GM13976 (cell line): ENCODE measurements around the gene COL4A1.

Experiments
- DNase-seq: peaks from one replicate; pipeline ENCODE4 v3.0.0; 2012; ENCODE audit warnings: low spot score
- CTCF ChIP-seq: IDR thresholded peaks from 2 replicates; pipeline ENCODE4 v1.5.1; 2012; ENCODE audit warnings: borderline replicate concordance, mild to moderate bottlenecking; ENCODE audit not compliant: insufficient read depth; ENCODE audit errors: extremely low read depth, missing control alignments, control extremely low read depth
- in situ Hi-C: fragments of 300-500 bp; cut with MboI; formaldehyde crosslinking; loops from one replicate; pipeline ENCODE4 v1.12.0; 2022; ENCODE audit warnings: low sequenced_read_pairs, mixed read lengths, inconsistent platforms; ENCODE audit not compliant: unreplicated experiment

The COL4A1 gene

DNA sequence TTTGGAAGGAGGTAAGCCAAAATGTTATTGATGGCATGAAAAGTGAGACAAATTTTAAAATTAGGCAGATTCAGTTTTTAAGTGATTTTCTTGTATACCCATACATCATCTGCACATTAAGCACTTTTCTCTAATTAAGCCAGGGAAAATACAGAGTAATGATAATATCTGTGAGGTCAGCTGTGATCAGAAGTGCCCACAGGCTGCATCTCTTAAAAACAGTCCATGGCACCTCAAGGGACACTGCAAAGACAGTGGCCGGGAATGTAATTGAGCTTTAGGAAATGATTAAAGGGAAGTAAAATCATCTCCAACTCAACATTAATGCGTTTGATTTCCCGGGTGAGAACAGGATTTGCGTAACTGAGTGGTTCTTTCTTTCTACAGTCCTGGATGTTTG, 2.0 kb downstream of the COL4A1 start:
- no peak for TF ChIP-seq CTCF
- DNase-seq = no peak
- in situ Hi-C loops = no loop called here

DNA sequence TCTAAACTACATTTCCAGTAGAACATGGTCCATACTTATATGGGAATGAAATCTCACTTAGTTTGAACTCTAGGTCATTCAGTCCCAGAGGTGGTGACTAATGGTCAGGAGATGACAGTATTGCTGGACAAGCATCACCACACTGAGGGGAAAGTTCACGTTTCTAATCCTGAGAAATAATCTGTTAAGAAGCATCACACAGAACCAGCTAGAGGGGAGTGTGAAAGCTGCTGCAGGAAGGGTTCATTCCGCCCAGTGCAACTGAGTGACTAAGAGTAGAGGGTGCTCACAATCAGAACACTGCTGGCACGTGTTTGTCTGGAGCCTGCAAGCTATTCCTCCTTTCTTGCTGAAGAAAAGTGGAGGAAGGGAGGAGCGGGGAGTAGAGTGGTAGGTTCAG, 2.7 kb downstream of the COL4A1 start:
- TF ChIP-seq CTCF = no peak
- in situ Hi-C loops = no loop called here
- DNase-seq = no peak

- no peak for TF ChIP-seq CTCF
- no peak for DNase-seq
- in situ Hi-C loops = no loop called here
These were observed 3.3 kb downstream of the COL4A1 start for GRCh38 chr13:110303644-110304043.

DNA sequence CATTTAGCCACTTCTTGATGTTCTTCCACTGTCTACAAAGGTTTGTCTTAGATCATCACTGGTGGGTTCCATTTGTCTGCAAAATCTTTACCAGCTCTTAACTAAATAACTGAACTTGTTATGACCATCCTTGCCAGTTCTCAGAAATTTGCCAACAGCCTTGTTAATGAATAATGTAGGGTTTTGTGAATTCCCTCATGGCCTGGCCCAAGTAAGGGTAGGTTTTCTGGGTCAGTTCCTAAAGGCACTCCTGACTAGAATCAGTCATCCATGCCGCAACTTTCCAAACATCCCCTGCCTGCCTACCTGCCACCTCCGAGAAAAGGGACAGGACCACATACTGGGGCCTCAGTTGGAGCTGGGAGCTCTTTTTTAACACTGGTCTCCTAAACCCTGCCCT, 4.0 kb downstream of the COL4A1 start:
- in situ Hi-C loops = no loop called here
- no peak for TF ChIP-seq CTCF
- no peak for DNase-seq

DNA sequence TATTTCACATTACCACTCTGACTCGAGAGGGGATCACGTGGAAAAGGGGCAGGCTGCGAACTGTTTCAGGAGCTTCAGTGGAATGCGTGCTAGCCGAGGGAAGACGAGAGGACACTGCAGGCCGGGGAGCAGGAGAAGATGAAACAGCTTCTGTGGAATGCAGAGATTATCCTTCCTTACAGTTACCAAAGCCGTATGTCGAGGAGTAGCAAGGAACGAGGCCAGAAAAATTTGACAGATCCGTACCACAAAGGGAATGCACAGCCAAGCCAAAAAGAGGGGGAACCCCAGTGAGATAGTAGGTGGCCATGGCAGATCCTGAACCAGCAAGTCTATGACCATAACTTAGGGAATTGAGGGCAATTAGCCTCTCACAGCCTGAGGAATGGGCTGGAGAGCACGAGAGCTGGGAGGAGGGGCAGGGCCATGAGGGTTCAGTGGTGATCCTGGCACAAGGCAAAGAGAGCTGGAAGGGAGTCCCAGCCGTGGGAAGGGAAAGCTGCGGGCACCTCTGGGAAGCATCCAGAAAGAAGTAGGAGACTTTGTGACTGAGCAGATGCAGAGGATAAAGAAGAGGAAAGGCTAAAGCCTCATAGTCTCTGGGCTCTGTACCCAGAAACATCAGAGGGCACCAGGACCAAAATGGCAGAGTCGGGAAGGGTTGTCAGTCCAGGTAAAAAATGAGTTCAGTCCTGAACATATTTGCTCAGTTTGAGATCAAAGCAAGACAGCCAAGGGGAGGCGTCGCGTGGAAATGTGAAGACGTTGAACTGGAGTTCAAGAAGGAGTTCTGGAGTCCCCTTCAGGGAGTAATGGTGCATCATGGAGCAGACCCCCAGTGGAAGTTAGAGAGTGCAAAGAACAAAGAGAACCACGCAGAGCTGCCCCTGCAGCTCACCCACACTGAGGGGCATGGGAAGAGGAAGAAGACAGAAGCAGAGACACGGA, 5.1 kb downstream of the COL4A1 start:
- no peak for DNase-seq
- TF ChIP-seq CTCF = no peak
- in situ Hi-C loops = no loop called here

DNA sequence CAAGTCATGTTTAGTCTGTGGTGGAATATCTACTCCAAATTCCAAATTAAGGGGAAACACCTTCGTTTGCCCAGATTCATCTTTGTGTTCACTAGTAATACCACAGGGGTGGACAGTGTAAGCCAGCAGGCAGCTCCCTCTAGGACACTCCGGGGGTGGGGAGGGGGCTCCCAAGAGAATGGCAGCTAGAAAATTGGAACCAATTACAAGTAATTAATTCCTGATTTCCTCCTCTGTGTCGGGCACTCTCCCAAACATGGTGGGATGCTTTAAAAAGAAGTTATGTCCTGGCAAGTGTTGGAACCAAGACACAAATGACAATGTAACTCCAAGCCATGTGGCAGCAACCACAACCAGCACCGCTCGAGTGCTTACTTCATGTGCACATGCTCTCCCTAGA, 5.9 kb downstream of the COL4A1 start:
- in situ Hi-C loops = no loop called here
- TF ChIP-seq CTCF = no peak
- no peak for DNase-seq
